GM12873 (cell line): Measurements from ENCODE around the gene ORMDL3.
A peak's percentile ranks its signal among the peaks of the same experiment; 100 is the strongest.

Experiments
- CTCF ChIP-seq: IDR thresholded peaks from 2 replicates; pipeline ENCODE4 v1.5.1; 2012; ENCODE audit warnings: low read depth, mild to moderate bottlenecking, moderate library complexity, low read length, control low read depth; ENCODE audit not compliant: insufficient read depth; ENCODE audit errors: missing control alignments

The ORMDL3 gene

GRCh38 chr17:39872751-39873150 is 54.6 kb downstream of the ORMDL3 start:
- peak; percentile 23 for TF ChIP-seq CTCF

- no peak for TF ChIP-seq CTCF
Measured at GRCh38 chr17:39871801-39872200, 55.6 kb downstream of the ORMDL3 start.
